GM12875 (cell line): ENCODE results near the gene USP34.

Experiments used
- H3K4me3 ChIP-seq: one replicate; pipeline ENCODE4 v1.5.1; 2011; ENCODE audit warnings: low read depth, low read length, control low read depth
- TF ChIP-seq, protein P1 (sequence below): IDR thresholded peaks from 2 replicates; pipeline ENCODE4 v1.5.1; 2011; ENCODE audit warnings: low read depth, mild to moderate bottlenecking, control low read depth, inconsistent platforms, low read length, moderate library complexity, borderline replicate concordance; ENCODE audit not compliant: insufficient read depth

The USP34 gene

DNA sequence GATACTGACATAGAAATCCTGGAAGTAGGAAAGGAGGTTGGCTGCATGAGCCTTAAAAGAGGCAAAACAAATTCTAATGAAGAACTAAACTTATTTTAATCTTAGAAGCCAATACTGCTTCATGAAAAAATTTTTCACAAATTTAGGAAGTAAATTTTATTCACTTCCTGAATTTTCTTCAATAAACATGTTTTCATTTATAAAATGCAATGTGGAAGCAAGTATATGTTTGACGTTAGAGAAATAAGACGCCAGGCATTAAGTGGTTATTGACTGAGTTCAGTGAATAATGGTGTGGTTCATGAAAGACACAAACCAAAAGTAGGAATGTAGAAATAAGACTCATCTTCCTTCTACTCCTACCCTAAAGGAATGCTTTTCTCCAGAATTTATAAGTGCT, 136.4 kb downstream of the USP34 start:
- TF ChIP-seq, protein P1, sequence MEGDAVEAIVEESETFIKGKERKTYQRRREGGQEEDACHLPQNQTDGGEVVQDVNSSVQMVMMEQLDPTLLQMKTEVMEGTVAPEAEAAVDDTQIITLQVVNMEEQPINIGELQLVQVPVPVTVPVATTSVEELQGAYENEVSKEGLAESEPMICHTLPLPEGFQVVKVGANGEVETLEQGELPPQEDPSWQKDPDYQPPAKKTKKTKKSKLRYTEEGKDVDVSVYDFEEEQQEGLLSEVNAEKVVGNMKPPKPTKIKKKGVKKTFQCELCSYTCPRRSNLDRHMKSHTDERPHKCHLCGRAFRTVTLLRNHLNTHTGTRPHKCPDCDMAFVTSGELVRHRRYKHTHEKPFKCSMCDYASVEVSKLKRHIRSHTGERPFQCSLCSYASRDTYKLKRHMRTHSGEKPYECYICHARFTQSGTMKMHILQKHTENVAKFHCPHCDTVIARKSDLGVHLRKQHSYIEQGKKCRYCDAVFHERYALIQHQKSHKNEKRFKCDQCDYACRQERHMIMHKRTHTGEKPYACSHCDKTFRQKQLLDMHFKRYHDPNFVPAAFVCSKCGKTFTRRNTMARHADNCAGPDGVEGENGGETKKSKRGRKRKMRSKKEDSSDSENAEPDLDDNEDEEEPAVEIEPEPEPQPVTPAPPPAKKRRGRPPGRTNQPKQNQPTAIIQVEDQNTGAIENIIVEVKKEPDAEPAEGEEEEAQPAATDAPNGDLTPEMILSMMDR = no peak
- H3K4me3 ChIP-seq = no peak overlapping the region

DNA sequence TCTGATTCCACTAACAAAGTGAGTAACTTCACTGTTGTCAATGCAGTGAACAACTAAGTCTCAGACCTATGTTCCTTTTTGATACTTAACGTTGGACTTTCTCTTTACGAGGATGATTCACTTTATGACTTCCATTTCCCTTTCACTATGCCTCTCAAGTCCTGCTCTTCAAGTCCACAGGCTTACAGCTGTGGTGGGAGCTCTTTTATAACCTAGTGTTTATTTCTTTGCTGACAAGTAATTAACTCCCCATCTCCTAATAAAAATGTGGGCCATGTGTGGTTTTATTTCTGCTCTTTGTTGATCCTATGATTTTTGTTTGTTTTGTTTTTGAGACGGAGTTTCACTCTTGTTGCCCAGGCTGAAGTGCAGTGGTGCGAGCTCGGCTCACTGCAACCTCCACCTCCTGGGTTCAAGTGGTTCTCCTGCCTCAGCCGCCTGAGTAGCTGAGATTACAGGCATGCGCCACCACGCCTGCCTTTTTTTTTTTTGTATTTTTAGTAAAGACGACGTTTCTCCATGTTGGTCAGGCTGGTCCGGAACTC, 142.1 kb downstream of the USP34 start:
- TF ChIP-seq, protein P1 = no peak
- H3K4me3 ChIP-seq = no peak overlapping the region

DNA sequence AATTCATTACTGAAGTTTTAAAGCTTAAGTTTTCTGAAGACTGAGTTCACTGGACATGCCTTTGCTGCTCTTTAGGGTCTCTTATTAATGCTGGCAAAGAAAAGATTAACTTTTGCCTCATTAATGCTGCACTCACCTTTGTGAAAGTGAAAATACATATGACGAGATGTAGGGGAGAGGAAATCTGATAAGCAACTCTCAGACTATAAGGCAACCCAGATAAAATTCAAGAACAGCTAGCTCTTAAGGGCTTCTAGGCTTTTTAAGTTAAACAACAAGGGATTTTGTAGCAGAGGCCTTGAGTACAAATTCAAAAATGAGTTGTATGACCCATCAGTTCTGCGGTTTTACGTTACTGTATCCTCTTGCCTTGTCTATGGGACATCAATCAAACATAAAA, 143.7 kb downstream of the USP34 start:
- TF ChIP-seq, protein P1 = no peak
- H3K4me3 ChIP-seq = no peak overlapping the region

DNA sequence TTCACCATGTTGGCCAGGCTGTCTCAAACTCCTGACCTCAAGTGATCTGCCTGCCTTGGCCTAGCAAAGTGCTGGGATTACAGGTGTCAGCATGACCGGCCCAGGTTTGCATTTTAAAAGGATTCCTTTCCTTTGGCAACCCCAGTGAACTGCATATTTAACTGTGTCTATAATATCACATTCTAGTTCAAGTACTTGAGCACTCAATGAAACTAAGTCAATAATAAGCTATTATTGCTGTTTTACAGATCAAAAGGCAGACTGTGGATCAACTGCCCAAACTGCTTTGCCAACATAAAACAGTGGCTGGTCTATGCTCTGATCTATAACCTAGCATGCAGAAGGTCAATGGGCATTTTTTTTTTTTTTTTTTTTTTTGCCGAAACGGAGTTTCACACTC, 144.5 kb downstream of the USP34 start:
- no peak overlapping the region for H3K4me3 ChIP-seq
- TF ChIP-seq, protein P1 = no peak

DNA sequence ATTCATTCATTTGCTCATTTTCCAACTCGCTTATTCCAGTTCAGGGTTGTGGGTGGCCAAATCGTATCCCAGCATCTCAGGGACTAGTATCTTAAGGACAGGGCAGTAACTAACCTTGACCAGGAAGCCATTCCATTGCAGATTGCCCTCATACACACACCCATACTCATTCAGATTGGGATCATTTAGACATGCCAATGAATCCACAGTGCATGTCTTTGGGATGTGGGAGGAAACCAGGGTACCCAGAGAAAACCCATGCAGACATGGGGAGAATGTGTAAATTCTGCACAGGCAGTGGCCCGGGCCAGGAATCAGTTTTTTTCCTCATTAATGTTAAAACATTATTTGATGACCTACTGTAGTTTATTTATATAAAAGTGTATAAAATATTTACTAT, 150.7 kb downstream of the USP34 start:
- TF ChIP-seq, protein P1 = no peak
- H3K4me3 ChIP-seq = no peak overlapping the region

DNA sequence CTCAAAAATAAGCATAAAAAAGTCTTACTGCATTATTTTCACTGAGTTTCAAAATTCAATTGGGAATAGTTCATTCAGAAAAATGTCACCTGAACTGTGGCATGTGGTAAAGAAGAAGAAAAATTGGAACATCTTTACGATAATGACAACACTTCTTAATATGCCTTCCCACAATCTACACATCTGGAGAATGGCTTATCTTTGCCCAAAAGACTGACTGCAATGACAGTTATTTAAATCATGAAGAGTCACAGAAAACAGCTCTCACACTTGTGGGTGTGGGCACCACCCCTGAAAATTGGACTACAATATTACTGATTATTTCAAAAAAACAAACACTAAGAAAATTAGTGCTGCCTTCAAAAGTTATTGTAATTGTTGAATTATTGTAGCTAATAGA, 152.3 kb downstream of the USP34 start:
- TF ChIP-seq, protein P1 = no peak
- H3K4me3 ChIP-seq = no peak overlapping the region

DNA sequence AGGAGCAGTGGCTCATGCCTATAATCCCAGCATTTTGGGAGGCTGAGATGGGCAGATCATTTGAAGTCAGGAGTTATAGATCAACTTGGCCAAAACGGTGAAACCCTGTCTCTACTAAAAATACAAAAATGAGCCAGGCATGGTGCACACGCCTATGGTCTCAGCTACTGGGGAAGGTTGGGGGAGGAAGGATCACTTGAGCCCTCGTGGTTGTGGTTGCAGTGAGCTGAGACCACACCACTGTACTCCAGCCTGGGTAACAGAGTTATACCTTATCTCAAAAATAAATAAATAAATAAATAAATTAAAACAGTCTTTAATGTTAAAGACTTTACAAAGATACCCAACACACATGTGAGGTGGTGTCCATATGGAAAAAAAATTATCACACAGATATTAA, 174.9 kb downstream of the USP34 start:
- no peak overlapping the region for H3K4me3 ChIP-seq
- TF ChIP-seq, protein P1 = no peak
